Testis (tissue), 2 donors: ENCODE measurements around the gene CCDC201.
"Not testable (repeated sequence)": the region's sequence is repeated elsewhere in the genome, so short reads cannot be mapped to it uniquely, and the experiment has no call there.

Experiments used
- CTCF ChIP-seq, 3 experiments: fragments of 450-650 bp in 2 of 3; fragments of 200-600 bp in 1 of 3; sonication (generic) in 1 of 3; IDR thresholded peaks; one replicate each; pipeline ENCODE4 v1.5.1; 2016 to 2019; ENCODE audit warnings: antibody characterized with exemption in 3 of 3, mild to moderate bottlenecking in 2 of 3, moderate library complexity in 1 of 3
- POLR2A ChIP-seq: fragments of 450-650 bp; IDR thresholded peaks from one replicate; pipeline ENCODE4 v1.6.1; 2017; ENCODE audit warnings: antibody characterized with exemption, mild to moderate bottlenecking, moderate library complexity

GRCh38 chr7:45817016-45817415 is 55.9 kb downstream of the CCDC201 start:
- not testable (repeated sequence) for TF ChIP-seq POLR2A; CTCF (IDR thresholded peaks at IDR 0.05)
